Muscle of leg (tissue), 16 donors: Measurements from ENCODE around the gene CHRNA9. TPM values are rescaled to one million over a fixed set of nuclear protein-coding genes. Genes with fewer than 3 reads are reported as not detected.
"Not testable (repeated sequence)": the region's sequence is repeated elsewhere in the genome, so short reads cannot be mapped to it uniquely, and the experiment has no call there.

Experiments
- DNase-seq: peaks from one replicate; pipeline ENCODE4 v3.0.0; 2013
- H3K27ac ChIP-seq: one replicate; pipeline ENCODE4 v1.5.1; 2013; ENCODE audit warnings: mild to moderate bottlenecking, low read length, control low read depth
- H3K27me3 ChIP-seq: one replicate; pipeline ENCODE4 v1.6.1; 2013; ENCODE audit warnings: low read length; ENCODE audit not compliant: control insufficient read depth, insufficient read depth
- H3K36me3 ChIP-seq: one replicate; pipeline ENCODE4 v1.6.1; 2013; ENCODE audit warnings: low read length; ENCODE audit not compliant: control insufficient read depth, insufficient read depth
- H3K4me1 ChIP-seq: one replicate; pipeline ENCODE4 v1.6.1; 2013; ENCODE audit warnings: low read length; ENCODE audit not compliant: control insufficient read depth, insufficient read depth
- H3K4me3 ChIP-seq: one replicate; pipeline ENCODE4 v1.5.1; 2013; ENCODE audit warnings: low read length, control low read depth
- H3K9me3 ChIP-seq: replicated peaks from 2 replicates; pipeline ENCODE4 v1.6.1; 2013; ENCODE audit warnings: low read depth, low read length; ENCODE audit not compliant: control insufficient read depth
- WGBS: methylation state at CpG from one replicate; pipeline ENCODE4 v1.1.5; 2013; ENCODE audit warnings: missing lambda C conversion rate; ENCODE audit not compliant: insufficient coverage; 5-methylcytosine and 5-hydroxymethylcytosine counted together
- long read RNA-seq, 11 donors: transcript quantifications; one replicate each; lab custom pipeline, GENCODE V29; 2026
- polyA plus RNA-seq, 8 donors: library from polyadenylated mRNA; unstranded; fragments of 120-200 nt; gene quantifications; one replicate each; pipeline versions ENCODE4 v1.2.1 to v1.2.3, GENCODE V29; 2013; ENCODE audit warnings: inconsistent platforms in 1 of 8, low replicate concordance in 1 of 8; ENCODE audit not compliant: insufficient read length in 8 of 8, insufficient read depth in 1 of 8
- total RNA-seq: library from RNA; stranded (reverse); fragments of 120-200 nt; gene quantifications from one replicate; pipeline ENCODE4 v1.2.4, GENCODE V29; 2013

CHRNA9 gene
- total RNA-seq, result 0.04 TPM
- polyA plus RNA-seq, result under 1 TPM in 4 of 8 donors, not detected in 4; 0.08 to 0.20 (median 0.11) TPM
- long read RNA-seq, donor 1, result 0 reads
- long read RNA-seq, donor 2, result 0 reads
- long read RNA-seq, donor 3, result 0 reads
- long read RNA-seq, donor 4, result 0 reads
- long read RNA-seq, donor 5, result 0 reads
- long read RNA-seq, donor 6, result 0 reads
- long read RNA-seq, donor 7, result 0 reads
- long read RNA-seq, donor 8, result 0 reads
- long read RNA-seq, donor 9, result 0 reads
- long read RNA-seq, donor 10, result 0 reads
- long read RNA-seq, donor 11, result 0 reads

GRCh38 chr4:40334591-40335524 is at the start of gene CHRNA9:
Gene CHRNA9, plus strand, starts transcription at chr4:40335333. Its CDS starts 135 bp downstream, at chr4:40335468.
- no peaks in the 10 kb centered on the region for H3K9me3 ChIP-seq
- H3K27me3 ChIP-seq, result peaks cover 2% of the 10 kb centered on the region
- H3K4me1 ChIP-seq, result peaks cover 6% of the 10 kb centered on the region
- WGBS, result 32% methylated on average over 10 of the region's 12 CpGs
- DNase-seq, result no peak
- no peak within 1 kb of the TSS for H3K4me3 ChIP-seq
- H3K36me3 ChIP-seq, result no peaks in the 10 kb centered on the region
- no peak within 1 kb of the TSS for H3K27ac ChIP-seq

DNA sequence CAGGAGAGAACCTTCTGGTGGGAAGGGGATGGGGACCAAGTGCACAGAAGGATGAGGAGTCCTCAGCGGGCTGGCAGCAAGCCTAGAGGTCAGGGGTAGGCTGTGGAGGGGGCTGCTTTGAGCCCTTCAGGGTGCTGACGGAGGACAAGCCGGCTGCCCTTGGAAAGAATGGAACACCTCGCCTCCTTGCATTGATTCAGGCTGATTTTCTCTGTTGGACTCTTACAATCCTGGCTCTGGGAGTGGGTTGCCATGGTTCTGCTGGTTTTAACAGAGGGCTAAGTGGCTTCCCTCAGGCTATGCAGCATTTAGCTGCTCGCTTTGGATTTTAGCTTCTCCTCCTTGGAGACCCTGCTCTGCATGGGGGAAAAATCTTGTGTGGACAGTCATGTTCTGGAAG is 49.4 kb upstream of the CHRNA9 start:
- H3K27ac ChIP-seq, result no peak overlapping the region
- no peaks in the 10 kb centered on the region for H3K36me3 ChIP-seq
- no peaks in the 10 kb centered on the region for H3K9me3 ChIP-seq
- no peaks in the 10 kb centered on the region for H3K4me1 ChIP-seq
- no peak for DNase-seq
- WGBS, result 77% methylated on average over 4 of the region's 5 CpGs
- no peaks in the 10 kb centered on the region for H3K27me3 ChIP-seq
- no peak overlapping the region for H3K4me3 ChIP-seq

- Histone ChIP-seq H3K4me3 (no peak overlapping the region), H3K27ac (no peak overlapping the region), H3K4me1 (no peaks in the 10 kb centered on the region), H3K27me3 (no peaks in the 10 kb centered on the region), H3K36me3 (no peaks in the 10 kb centered on the region), H3K9me3 (no peaks in the 10 kb centered on the region)
- no peak for DNase-seq
- WGBS, result 33% methylated on average over 1 of the region's 8 CpGs
Measured at GRCh38 chr4:40288566-40288965, 46.6 kb upstream of the CHRNA9 start.

GRCh38 chr4:40289366-40290188 is 45.6 kb upstream of the CHRNA9 start:
- no peaks in the 10 kb centered on the region for H3K27me3 ChIP-seq
- H3K4me3 ChIP-seq, result no peak overlapping the region
- H3K27ac ChIP-seq, result no peak overlapping the region
- DNase-seq, result no peak
- WGBS, result 50% methylated on average over 5 of the region's 7 CpGs
- no peaks in the 10 kb centered on the region for H3K9me3 ChIP-seq
- H3K4me1 ChIP-seq, result no peaks in the 10 kb centered on the region
- no peaks in the 10 kb centered on the region for H3K36me3 ChIP-seq

- not testable (repeated sequence) for H3K27me3 ChIP-seq, H3K4me3 ChIP-seq, H3K36me3 ChIP-seq, H3K27ac ChIP-seq, DNase-seq, H3K9me3 ChIP-seq, H3K4me1 ChIP-seq
- 63% methylated on average over 1 of the region's 2 CpGs for WGBS
Measured at GRCh38 chr4:40290611-40291186, 44.4 kb upstream of the CHRNA9 start.

DNA sequence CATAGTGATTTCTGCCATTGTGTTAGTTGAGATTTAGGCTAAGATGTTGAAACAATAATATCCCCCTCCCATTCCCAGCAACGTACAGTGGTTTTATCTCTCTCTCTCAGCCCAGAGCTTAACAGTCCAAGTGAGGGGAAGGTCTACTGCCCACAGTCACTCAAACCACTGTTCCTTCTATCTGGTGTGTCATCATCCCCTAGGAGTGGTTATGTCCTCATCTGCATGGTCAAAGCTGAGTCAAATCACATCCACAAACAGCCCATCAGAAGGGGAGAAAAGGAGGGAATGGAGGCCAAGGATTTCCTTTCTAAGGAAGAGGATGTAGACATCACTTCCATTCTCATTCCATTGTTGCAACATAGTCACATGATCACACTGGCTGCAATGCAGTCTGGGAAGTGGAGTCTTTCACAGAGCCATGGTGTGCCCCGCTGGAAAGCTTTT is 42.8 kb upstream of the CHRNA9 start:
- Histone ChIP-seq H3K4me1 (no peaks in the 10 kb centered on the region), H3K27ac (no peak overlapping the region), H3K27me3 (no peaks in the 10 kb centered on the region), H3K4me3 (no peak overlapping the region), H3K9me3 (peaks cover 8% of the 10 kb centered on the region), H3K36me3 (no peaks in the 10 kb centered on the region)
- no peak for DNase-seq
- WGBS, result 56% methylated on average over 1 of the region's 2 CpGs

DNA sequence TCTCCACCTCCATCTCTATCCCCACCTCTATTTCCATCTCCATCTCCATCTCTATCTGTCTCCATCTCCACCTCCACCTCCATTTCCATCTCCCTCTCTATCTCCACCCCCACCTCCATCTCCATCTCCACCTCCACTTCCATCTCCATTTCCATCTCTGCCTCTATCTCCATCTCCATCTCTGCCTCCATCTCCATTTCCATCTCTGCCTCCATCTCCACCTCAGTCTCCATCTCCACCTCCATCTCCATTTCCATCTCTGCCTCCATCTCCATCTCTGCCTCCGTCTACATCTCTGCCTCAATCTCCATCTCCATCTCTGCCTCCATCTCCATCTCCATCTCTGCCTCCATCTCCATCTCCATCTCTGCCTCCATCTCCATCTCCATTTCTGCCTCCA is 40.8 kb upstream of the CHRNA9 start:
- no peaks in the 10 kb centered on the region for H3K27me3 ChIP-seq
- H3K27ac ChIP-seq, result no peak overlapping the region
- 95% methylated on average over 1 of the region's 1 CpG for WGBS
- peaks cover 8% of the 10 kb centered on the region for H3K9me3 ChIP-seq
- no peaks in the 10 kb centered on the region for H3K4me1 ChIP-seq
- no peak overlapping the region for H3K4me3 ChIP-seq
- no peaks in the 10 kb centered on the region for H3K36me3 ChIP-seq
- DNase-seq, result no peak

DNA sequence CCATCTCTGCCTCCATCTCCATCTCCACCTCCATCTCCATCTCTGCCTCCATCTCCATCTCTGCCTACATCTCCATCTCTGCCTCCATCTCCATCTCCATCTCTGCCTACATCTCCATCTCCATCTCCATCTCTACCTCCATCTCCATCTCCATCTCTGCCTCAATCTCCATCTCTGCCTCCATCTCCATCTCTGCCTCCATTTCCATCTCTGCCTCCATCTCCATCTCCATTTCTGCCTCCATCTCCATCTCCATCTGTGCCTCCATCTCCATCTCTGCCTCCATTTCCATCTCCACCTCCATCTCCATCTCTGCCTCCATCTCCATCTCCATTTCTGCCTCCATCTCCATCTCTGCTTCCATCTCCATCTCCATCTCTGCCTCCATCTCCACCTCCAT is 40.1 kb upstream of the CHRNA9 start:
- not testable (repeated sequence) for H3K36me3 ChIP-seq, H3K9me3 ChIP-seq, DNase-seq

DNA sequence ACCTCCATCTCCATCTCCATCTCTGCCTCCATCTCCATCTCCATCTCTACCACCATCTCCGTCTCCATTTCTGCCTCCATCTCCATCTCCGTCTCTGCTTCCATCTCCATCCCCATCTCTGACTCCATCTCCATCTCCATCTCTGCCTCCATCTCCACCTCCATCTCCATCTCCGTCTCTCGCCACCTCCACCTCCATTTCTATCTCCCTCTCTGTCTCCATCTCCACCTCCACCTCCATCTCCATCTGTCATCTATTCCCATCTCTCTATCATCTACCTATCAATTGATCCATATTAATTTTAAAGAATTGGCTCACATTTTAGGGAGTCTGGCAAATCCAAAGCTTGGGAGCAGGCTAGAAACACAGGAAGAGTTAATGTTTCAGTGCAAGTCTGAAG is 39.6 kb upstream of the CHRNA9 start:
- H3K27ac ChIP-seq, result no peak overlapping the region
- WGBS, result 96% methylated on average over 4 of the region's 4 CpGs
- no peaks in the 10 kb centered on the region for H3K4me1 ChIP-seq
- peaks cover 8% of the 10 kb centered on the region for H3K9me3 ChIP-seq
- H3K27me3 ChIP-seq, result no peaks in the 10 kb centered on the region
- no peaks in the 10 kb centered on the region for H3K36me3 ChIP-seq
- DNase-seq, result no peak
- no peak overlapping the region for H3K4me3 ChIP-seq

More for the DNA sequence above, 40.1 kb upstream of the CHRNA9 start:
- not testable (repeated sequence) for H3K27ac ChIP-seq, H3K4me1 ChIP-seq, H3K4me3 ChIP-seq, H3K27me3 ChIP-seq
